ENCODE measurements around the gene MEGF11.

MEGF11 gene

DNA sequence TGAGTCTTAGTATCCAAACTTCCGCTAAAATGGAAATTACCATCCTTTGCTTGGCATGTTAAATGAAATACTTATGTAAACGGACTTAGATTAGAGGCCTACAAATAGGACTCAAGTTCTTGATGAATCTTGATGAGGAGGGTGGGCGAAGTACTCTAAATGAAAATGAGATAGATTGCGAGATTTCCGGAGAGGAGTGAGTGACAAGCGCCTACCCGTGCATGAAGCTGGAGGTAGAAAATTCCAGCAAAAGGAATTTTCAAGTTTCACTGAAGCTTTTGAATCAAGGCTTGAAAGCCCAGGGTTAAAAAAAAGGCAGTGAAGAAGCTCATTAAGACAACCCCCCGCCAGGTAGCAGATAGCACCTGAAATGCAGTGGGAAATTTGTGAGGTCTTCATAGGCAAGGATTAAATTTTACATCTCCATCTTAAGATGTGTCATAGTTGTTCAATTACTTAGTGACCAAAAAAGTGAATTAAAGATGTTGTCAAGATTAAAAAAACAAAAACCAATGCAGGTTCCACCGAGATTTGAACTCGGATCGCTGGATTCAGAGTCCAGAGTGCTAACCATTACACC lies 384.9 kb downstream of the MEGF11 start (continued):
- TF ChIP-seq ZNF791 (tag by site-specific recombination; IDR thresholded peaks at IDR 0.05), result 0 out of 2 replicates have a peak, but pooled peaks have one; percentile 13
- TF ChIP-seq GLI2 (tag by site-specific recombination; IDR thresholded peaks at IDR 0.05; ENCODE audit: borderline replicate concordance, low read depth), result 0 out of 2 replicates have a peak, but pooled peaks have one; percentile 18
- peak; percentile 37; the same call in 1 of the 2 replicates for TF ChIP-seq PRDM1 (tag by site-specific recombination; IDR thresholded peaks at IDR 0.05)
- TF ChIP-seq, protein P1, sequence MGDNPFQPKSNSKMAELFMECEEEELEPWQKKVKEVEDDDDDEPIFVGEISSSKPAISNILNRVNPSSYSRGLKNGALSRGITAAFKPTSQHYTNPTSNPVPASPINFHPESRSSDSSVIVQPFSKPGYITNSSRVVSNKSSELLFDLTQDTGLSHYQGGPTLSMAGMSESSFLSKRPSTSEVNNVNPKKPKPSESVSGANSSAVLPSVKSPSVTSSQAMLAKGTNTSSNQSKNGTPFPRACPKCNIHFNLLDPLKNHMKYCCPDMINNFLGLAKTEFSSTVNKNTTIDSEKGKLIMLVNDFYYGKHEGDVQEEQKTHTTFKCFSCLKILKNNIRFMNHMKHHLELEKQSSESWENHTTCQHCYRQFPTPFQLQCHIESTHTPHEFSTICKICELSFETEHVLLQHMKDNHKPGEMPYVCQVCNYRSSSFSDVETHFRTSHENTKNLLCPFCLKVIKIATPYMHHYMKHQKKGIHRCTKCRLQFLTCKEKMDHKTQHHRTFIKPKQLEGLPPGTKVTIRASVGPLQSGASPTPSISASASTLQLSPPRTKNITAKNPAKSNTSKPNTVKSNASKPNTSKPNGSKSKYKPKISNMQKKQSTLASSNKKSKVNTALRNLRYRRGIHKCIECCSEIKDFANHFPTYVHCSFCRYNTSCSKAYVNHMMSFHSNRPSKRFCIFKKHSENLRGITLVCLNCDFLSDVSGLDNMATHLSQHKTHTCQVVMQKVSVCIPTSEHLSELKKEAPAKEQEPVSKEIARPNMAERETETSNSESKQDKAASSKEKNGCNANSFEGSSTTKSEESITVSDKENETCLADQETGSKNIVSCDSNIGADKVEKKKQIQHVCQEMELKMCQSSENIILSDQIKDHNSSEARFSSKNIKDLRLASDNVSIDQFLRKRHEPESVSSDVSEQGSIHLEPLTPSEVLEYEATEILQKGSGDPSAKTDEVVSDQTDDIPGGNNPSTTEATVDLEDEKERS (tag by site-specific recombination; IDR thresholded peaks at IDR 0.05), result 0 out of 2 replicates have a peak, but pooled peaks have one; percentile 62
- no peak; the same call in 1 of the 2 replicates for TF ChIP-seq ZNF768 (tag by site-specific recombination; IDR thresholded peaks at IDR 0.05)
- no peak for TF ChIP-seq ZNF548 (tag by site-specific recombination; IDR thresholded peaks at IDR 0.05)
- TF ChIP-seq ZNF140 (tag by site-specific recombination; IDR thresholded peaks at IDR 0.05), result no peak
- TF ChIP-seq ZNF660 (tag by site-specific recombination; IDR thresholded peaks at IDR 0.05), result peak; percentile 89; the same call in 1 of the 2 replicates
- TF ChIP-seq, protein P2, sequence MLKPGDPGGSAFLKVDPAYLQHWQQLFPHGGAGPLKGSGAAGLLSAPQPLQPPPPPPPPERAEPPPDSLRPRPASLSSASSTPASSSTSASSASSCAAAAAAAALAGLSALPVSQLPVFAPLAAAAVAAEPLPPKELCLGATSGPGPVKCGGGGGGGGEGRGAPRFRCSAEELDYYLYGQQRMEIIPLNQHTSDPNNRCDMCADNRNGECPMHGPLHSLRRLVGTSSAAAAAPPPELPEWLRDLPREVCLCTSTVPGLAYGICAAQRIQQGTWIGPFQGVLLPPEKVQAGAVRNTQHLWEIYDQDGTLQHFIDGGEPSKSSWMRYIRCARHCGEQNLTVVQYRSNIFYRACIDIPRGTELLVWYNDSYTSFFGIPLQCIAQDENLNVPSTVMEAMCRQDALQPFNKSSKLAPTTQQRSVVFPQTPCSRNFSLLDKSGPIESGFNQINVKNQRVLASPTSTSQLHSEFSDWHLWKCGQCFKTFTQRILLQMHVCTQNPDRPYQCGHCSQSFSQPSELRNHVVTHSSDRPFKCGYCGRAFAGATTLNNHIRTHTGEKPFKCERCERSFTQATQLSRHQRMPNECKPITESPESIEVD (tag by site-specific recombination; IDR thresholded peaks at IDR 0.05), result peak; percentile 40
- 0 out of 2 replicates have a peak, but pooled peaks have one; percentile 71 for TF ChIP-seq ZNF184 (tag by site-specific recombination; IDR thresholded peaks at IDR 0.05)
- TF ChIP-seq MEIS1 (CRISPR knock-in tag; IDR thresholded peaks at IDR 0.05; ENCODE audit: borderline replicate concordance), result no peak
- TF ChIP-seq, protein P3, sequence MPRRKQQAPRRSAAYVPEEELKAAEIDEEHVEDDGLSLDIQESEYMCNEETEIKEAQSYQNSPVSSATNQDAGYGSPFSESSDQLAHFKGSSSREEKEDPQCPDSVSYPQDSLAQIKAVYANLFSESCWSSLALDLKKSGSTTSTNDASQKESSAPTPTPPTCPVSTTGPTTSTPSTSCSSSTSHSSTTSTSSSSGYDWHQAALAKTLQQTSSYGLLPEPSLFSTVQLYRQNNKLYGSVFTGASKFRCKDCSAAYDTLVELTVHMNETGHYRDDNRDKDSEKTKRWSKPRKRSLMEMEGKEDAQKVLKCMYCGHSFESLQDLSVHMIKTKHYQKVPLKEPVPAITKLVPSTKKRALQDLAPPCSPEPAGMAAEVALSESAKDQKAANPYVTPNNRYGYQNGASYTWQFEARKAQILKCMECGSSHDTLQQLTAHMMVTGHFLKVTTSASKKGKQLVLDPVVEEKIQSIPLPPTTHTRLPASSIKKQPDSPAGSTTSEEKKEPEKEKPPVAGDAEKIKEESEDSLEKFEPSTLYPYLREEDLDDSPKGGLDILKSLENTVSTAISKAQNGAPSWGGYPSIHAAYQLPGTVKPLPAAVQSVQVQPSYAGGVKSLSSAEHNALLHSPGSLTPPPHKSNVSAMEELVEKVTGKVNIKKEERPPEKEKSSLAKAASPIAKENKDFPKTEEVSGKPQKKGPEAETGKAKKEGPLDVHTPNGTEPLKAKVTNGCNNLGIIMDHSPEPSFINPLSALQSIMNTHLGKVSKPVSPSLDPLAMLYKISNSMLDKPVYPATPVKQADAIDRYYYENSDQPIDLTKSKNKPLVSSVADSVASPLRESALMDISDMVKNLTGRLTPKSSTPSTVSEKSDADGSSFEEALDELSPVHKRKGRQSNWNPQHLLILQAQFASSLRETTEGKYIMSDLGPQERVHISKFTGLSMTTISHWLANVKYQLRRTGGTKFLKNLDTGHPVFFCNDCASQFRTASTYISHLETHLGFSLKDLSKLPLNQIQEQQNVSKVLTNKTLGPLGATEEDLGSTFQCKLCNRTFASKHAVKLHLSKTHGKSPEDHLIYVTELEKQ (tag by site-specific recombination; IDR thresholded peaks at IDR 0.05; ENCODE audit: borderline replicate concordance), result peak; percentile 73
- 0 out of 2 replicates have a peak, but pooled peaks have one; percentile 10 for TF ChIP-seq ZNF610 (tag by site-specific recombination; IDR thresholded peaks at IDR 0.05; ENCODE audit: borderline replicate concordance)
- TF ChIP-seq, protein P4, sequence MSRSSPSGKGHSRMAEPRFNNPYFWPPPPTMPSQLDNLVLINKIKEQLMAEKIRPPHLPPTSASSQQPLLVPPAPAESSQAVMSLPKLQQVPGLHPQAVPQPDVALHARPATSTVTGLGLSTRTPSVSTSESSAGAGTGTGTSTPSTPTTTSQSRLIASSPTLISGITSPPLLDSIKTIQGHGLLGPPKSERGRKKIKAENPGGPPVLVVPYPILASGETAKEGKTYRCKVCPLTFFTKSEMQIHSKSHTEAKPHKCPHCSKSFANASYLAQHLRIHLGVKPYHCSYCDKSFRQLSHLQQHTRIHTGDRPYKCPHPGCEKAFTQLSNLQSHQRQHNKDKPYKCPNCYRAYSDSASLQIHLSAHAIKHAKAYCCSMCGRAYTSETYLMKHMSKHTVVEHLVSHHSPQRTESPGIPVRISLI (tag by site-specific recombination; IDR thresholded peaks at IDR 0.05), result peak; percentile 96
- TF ChIP-seq, protein P5, sequence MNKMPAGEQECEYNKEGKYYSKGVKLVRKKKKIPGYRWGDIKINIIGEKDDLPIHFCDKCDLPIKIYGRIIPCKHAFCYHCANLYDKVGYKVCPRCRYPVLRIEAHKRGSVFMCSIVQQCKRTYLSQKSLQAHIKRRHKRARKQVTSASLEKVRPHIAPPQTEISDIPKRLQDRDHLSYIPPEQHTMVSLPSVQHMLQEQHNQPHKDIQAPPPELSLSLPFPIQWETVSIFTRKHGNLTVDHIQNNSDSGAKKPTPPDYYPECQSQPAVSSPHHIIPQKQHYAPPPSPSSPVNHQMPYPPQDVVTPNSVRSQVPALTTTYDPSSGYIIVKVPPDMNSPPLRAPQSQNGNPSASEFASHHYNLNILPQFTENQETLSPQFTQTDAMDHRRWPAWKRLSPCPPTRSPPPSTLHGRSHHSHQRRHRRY (tag by site-specific recombination; IDR thresholded peaks at IDR 0.05), result 0 out of 2 replicates have a peak, but pooled peaks have one; percentile 46
- peak; percentile 93 for TF ChIP-seq ZNF664 (tag by site-specific recombination; IDR thresholded peaks at IDR 0.05)
- no peak for TF ChIP-seq ZNF114 (tag by site-specific recombination; IDR thresholded peaks at IDR 0.05)
- peak; percentile 74; the same call in 1 of the 2 replicates for TF ChIP-seq ZNF624 (tag by site-specific recombination; IDR thresholded peaks at IDR 0.05)
- 0 out of 2 replicates have a peak, but pooled peaks have one; percentile 17 for TF ChIP-seq ZNF792 (tag by site-specific recombination; IDR thresholded peaks at IDR 0.05)
- TF ChIP-seq, protein P6, sequence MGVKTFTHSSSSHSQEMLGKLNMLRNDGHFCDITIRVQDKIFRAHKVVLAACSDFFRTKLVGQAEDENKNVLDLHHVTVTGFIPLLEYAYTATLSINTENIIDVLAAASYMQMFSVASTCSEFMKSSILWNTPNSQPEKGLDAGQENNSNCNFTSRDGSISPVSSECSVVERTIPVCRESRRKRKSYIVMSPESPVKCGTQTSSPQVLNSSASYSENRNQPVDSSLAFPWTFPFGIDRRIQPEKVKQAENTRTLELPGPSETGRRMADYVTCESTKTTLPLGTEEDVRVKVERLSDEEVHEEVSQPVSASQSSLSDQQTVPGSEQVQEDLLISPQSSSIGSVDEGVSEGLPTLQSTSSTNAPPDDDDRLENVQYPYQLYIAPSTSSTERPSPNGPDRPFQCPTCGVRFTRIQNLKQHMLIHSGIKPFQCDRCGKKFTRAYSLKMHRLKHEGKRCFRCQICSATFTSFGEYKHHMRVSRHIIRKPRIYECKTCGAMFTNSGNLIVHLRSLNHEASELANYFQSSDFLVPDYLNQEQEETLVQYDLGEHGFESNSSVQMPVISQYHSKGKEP (tag by site-specific recombination; IDR thresholded peaks at IDR 0.05), result peak; percentile 72
- TF ChIP-seq ZNF48 (tag by site-specific recombination; IDR thresholded peaks at IDR 0.05), result no peak
- peak; percentile 80; the same call in 1 of the 2 replicates for TF ChIP-seq ZNF558 (tag by site-specific recombination; IDR thresholded peaks at IDR 0.05)
- TF ChIP-seq, protein P7, sequence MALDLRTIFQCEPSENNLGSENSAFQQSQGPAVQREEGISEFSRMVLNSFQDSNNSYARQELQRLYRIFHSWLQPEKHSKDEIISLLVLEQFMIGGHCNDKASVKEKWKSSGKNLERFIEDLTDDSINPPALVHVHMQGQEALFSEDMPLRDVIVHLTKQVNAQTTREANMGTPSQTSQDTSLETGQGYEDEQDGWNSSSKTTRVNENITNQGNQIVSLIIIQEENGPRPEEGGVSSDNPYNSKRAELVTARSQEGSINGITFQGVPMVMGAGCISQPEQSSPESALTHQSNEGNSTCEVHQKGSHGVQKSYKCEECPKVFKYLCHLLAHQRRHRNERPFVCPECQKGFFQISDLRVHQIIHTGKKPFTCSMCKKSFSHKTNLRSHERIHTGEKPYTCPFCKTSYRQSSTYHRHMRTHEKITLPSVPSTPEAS (tag by site-specific recombination; IDR thresholded peaks at IDR 0.05), result peak; percentile 66; the same call in 1 of the 2 replicates
- TF ChIP-seq ZSCAN30 (tag by site-specific recombination; IDR thresholded peaks at IDR 0.05), result peak; percentile 98; the same call in 1 of the 2 replicates
- TF ChIP-seq REPIN1 (tag by site-specific recombination; IDR thresholded peaks at IDR 0.05; ENCODE audit: low read depth), result peak; percentile 86; the same call in 1 of the 2 replicates
